Neural cell (in vitro differentiated cells): ENCODE results near the gene PHACTR1. TPM values are rescaled to one million over a fixed set of nuclear protein-coding genes. Genes with fewer than 3 reads are reported as not detected.

ENCODE experiments used
- H2AFZ ChIP-seq: fragments of 200-600, 300-800 bp; sonication (generic), shearing (Covaris generic); 2 replicates; pipeline ENCODE4 v1.6.0; 2014; ENCODE audit warnings: low read depth, mild to moderate bottlenecking, antibody characterized with exemption, low read length, moderate library complexity
- H3F3A ChIP-seq: fragments of 200-600 bp; shearing (Covaris generic); 2 replicates; pipeline ENCODE4 v1.6.1; 2016; ENCODE audit warnings: mild to moderate bottlenecking, moderate library complexity, mixed read lengths, antibody characterized with exemption, low read length; ENCODE audit not compliant: insufficient read depth, poor library complexity, severe bottlenecking
- H3K27ac ChIP-seq: fragments of 200-600, 300-800 bp; sonication (generic), shearing (Covaris generic); 2 replicates; pipeline ENCODE4 v1.5.1; 2014; ENCODE audit warnings: mild to moderate bottlenecking, low read length, moderate library complexity
- H3K27me3 ChIP-seq: fragments of 300-800, 200-600 bp; sonication (generic), shearing (Covaris generic); 2 replicates; pipeline ENCODE4 v1.6.0; 2014; ENCODE audit warnings: mild to moderate bottlenecking, low read depth, low read length, moderate library complexity; ENCODE audit not compliant: insufficient read depth
- H3K36me3 ChIP-seq: fragments of 300-800, 200-600 bp; sonication (generic), shearing (Covaris generic); 2 replicates; pipeline ENCODE4 v1.5.1; 2014; ENCODE audit warnings: mild to moderate bottlenecking, antibody characterized with exemption, low read length, moderate library complexity; ENCODE audit not compliant: insufficient read depth
- H3K4me2 ChIP-seq: fragments of 300-800, 200-600 bp; sonication (generic), shearing (Covaris generic); 2 replicates; pipeline ENCODE4 v1.6.0; 2014; ENCODE audit warnings: mild to moderate bottlenecking, low read length
- H3K4me3 ChIP-seq: fragments of 300-800, 200-600 bp; sonication (generic), shearing (Covaris generic); 2 replicates; pipeline ENCODE4 v1.5.1; 2014; ENCODE audit warnings: mild to moderate bottlenecking, low read length, moderate library complexity
- H3K79me2 ChIP-seq: fragments of 200-600 bp; shearing (Covaris generic); replicated peaks from 2 replicates; pipeline ENCODE4 v1.6.0; 2014; ENCODE audit warnings: mild to moderate bottlenecking, low read length, moderate library complexity; ENCODE audit not compliant: insufficient read depth
- H3K9ac ChIP-seq: fragments of 300-800, 200-600 bp; sonication (generic), shearing (Covaris generic); 2 replicates; pipeline ENCODE4 v1.6.1; 2016; ENCODE audit warnings: mild to moderate bottlenecking, low read length, mixed read lengths
- H3K9me2 ChIP-seq: fragments of 200-600 bp; shearing (Covaris generic); 2 replicates; pipeline ENCODE4 v1.6.1; 2016; ENCODE audit warnings: mild to moderate bottlenecking, low read length, mixed read lengths; ENCODE audit not compliant: insufficient read depth
- H3K9me3 ChIP-seq: fragments of 200-600, 300-800 bp; sonication (generic), shearing (Covaris generic); 2 replicates; pipeline ENCODE4 v1.6.1; 2016; ENCODE audit warnings: mild to moderate bottlenecking, mixed run types, low read length, moderate library complexity, mixed read lengths
- H4K20me1 ChIP-seq: fragments of 200-600 bp; shearing (Covaris generic); 2 replicates; pipeline ENCODE4 v1.6.1; 2016; ENCODE audit warnings: mild to moderate bottlenecking, mixed run types; ENCODE audit not compliant: insufficient read depth
- EP300 ChIP-seq: fragments of 450-650 bp; conservative IDR thresholded peaks from 2 replicates; pipeline ENCODE4 v1.6.1; 2014; ENCODE audit warnings: antibody characterized with exemption, mild to moderate bottlenecking, moderate library complexity; ENCODE audit not compliant: poor library complexity, severe bottlenecking
- EZH2 ChIP-seq: fragments of 200-600, 300-800 bp; shearing (Covaris generic), sonication (generic); IDR thresholded peaks from 2 replicates; pipeline ENCODE4 v1.6.1; 2014; ENCODE audit warnings: antibody characterized with exemption, low read length, borderline replicate concordance, mild to moderate bottlenecking; ENCODE audit not compliant: insufficient read depth, poor library complexity, severe bottlenecking
- MXI1 ChIP-seq: fragments of 450-650 bp; conservative IDR thresholded peaks from 2 replicates; pipeline ENCODE4 v1.6.1; 2014; ENCODE audit warnings: antibody characterized with exemption, mild to moderate bottlenecking; ENCODE audit not compliant: poor library complexity, severe bottlenecking
- POLR2AphosphoS5 ChIP-seq: IDR thresholded peaks from 2 replicates; pipeline ENCODE4 v1.6.1; 2012
- RAD21 ChIP-seq: fragments of 450-650 bp; conservative IDR thresholded peaks from 2 replicates; pipeline ENCODE4 v1.6.1; 2014; ENCODE audit warnings: antibody characterized with exemption, mild to moderate bottlenecking, moderate library complexity
- SMC3 ChIP-seq: fragments of 450-650 bp; conservative IDR thresholded peaks from 2 replicates; pipeline ENCODE4 v1.6.1; 2014; ENCODE audit warnings: antibody characterized with exemption, mild to moderate bottlenecking, moderate library complexity; ENCODE audit not compliant: poor library complexity
- TAF1 ChIP-seq: IDR thresholded peaks from 2 replicates; pipeline ENCODE4 v1.6.1; 2012; ENCODE audit warnings: low read depth
- polyA plus RNA-seq: library from polyadenylated mRNA; depleted of rRNA; stranded (reverse); fragments of >200 nt; gene quantifications from 2 replicates; pipeline ENCODE4 v1.2.3, GENCODE V29; 2014
- TF ChIP-seq, protein P1 (sequence below): IDR thresholded peaks from 2 replicates; pipeline ENCODE4 v1.6.1; 2012; ENCODE audit warnings: borderline replicate concordance
- TF ChIP-seq, protein P2 (sequence below): fragments of 450-650 bp; IDR thresholded peaks from 2 replicates; pipeline ENCODE4 v1.5.1; 2014; ENCODE audit warnings: antibody characterized with exemption, mild to moderate bottlenecking, moderate library complexity; ENCODE audit not compliant: poor library complexity, severe bottlenecking

Gene PHACTR1
- polyA plus RNA-seq, 1 donor from 2014 or later, result 7.8 TPM

DNA sequence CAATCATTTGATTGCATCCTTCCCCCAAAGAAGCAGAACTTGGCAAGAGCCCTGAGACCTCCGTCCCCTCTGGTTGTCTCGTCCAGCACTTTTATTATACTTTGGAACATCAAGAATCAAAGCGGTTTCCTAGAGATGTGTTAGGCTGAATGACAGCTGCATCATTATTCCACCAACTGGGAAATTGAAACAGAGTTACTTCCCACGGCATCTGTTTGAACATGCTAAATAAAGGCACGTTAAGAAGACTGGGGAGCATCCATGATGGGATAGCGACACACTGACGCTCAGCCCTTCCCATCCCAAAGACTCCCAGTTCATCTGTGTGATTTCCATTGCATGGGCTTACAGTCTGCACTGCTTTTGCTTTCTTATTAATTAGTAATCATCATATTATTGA lies 464.0 kb downstream of the PHACTR1 start:
- Histone ChIP-seq H3K4me2 (no peak overlapping the region), H3K9me3 (no peaks in the 10 kb centered on the region), H3K36me3 (no peaks in the 10 kb centered on the region), H3K27ac (no peak overlapping the region), H3K9ac (no peak overlapping the region), H3K27me3 (no peaks in the 10 kb centered on the region), H3K4me3 (no peak overlapping the region), H3F3A (no peaks in the 10 kb centered on the region), H3K9me2 (no peaks in the 10 kb centered on the region), H3K79me2 (no peaks in the 10 kb centered on the region), H2AFZ (no peak overlapping the region), H4K20me1 (no peaks in the 10 kb centered on the region)
- no peak for TF ChIP-seq EP300
- TF ChIP-seq, protein P1, sequence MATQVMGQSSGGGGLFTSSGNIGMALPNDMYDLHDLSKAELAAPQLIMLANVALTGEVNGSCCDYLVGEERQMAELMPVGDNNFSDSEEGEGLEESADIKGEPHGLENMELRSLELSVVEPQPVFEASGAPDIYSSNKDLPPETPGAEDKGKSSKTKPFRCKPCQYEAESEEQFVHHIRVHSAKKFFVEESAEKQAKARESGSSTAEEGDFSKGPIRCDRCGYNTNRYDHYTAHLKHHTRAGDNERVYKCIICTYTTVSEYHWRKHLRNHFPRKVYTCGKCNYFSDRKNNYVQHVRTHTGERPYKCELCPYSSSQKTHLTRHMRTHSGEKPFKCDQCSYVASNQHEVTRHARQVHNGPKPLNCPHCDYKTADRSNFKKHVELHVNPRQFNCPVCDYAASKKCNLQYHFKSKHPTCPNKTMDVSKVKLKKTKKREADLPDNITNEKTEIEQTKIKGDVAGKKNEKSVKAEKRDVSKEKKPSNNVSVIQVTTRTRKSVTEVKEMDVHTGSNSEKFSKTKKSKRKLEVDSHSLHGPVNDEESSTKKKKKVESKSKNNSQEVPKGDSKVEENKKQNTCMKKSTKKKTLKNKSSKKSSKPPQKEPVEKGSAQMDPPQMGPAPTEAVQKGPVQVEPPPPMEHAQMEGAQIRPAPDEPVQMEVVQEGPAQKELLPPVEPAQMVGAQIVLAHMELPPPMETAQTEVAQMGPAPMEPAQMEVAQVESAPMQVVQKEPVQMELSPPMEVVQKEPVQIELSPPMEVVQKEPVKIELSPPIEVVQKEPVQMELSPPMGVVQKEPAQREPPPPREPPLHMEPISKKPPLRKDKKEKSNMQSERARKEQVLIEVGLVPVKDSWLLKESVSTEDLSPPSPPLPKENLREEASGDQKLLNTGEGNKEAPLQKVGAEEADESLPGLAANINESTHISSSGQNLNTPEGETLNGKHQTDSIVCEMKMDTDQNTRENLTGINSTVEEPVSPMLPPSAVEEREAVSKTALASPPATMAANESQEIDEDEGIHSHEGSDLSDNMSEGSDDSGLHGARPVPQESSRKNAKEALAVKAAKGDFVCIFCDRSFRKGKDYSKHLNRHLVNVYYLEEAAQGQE, result peak; percentile 29

DNA sequence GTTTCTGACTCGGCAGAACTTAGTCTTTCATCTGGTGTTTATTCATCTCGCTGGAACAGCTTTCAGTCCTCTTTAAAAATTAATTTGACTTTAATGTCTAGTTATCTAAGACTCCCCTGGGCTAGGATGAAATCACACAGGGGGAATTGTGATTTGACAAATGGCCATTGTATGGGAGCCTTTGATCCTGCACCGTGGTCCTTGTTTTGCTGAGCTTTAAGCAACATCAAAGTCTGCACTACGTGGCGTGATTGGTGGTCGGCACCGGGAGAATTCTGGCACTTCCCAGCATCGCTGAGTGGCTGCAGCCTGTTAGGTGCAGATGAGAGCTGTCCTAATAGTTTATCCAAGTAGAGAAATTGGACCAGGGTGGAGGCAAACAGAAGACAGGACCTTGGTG lies 464.8 kb downstream of the PHACTR1 start:
- no peak overlapping the region for H3K4me3 ChIP-seq
- no peak overlapping the region for H3K27ac ChIP-seq
- H3K9me3 ChIP-seq, result no peaks in the 10 kb centered on the region
- H3F3A ChIP-seq, result no peaks in the 10 kb centered on the region
- H3K9me2 ChIP-seq, result no peaks in the 10 kb centered on the region
- no peak overlapping the region for H3K9ac ChIP-seq
- H3K79me2 ChIP-seq, result no peaks in the 10 kb centered on the region
- H3K4me2 ChIP-seq, result no peak overlapping the region
- no peak for TF ChIP-seq SMC3
- no peak for TF ChIP-seq TAF1
- TF ChIP-seq EZH2, result no peak
- no peak for TF ChIP-seq RAD21
- no peak for TF ChIP-seq POLR2AphosphoS5
- TF ChIP-seq, protein P1, result no peak
- no peak for TF ChIP-seq EP300
- TF ChIP-seq MXI1, result no peak
- TF ChIP-seq, protein P2, sequence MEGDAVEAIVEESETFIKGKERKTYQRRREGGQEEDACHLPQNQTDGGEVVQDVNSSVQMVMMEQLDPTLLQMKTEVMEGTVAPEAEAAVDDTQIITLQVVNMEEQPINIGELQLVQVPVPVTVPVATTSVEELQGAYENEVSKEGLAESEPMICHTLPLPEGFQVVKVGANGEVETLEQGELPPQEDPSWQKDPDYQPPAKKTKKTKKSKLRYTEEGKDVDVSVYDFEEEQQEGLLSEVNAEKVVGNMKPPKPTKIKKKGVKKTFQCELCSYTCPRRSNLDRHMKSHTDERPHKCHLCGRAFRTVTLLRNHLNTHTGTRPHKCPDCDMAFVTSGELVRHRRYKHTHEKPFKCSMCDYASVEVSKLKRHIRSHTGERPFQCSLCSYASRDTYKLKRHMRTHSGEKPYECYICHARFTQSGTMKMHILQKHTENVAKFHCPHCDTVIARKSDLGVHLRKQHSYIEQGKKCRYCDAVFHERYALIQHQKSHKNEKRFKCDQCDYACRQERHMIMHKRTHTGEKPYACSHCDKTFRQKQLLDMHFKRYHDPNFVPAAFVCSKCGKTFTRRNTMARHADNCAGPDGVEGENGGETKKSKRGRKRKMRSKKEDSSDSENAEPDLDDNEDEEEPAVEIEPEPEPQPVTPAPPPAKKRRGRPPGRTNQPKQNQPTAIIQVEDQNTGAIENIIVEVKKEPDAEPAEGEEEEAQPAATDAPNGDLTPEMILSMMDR, result no peak
- no peak overlapping the region for H2AFZ ChIP-seq
- no peaks in the 10 kb centered on the region for H4K20me1 ChIP-seq
- H3K36me3 ChIP-seq, result no peaks in the 10 kb centered on the region
- H3K27me3 ChIP-seq, result no peaks in the 10 kb centered on the region
